HG02759 (cell line): Measurements from ENCODE around the gene CPXM1.
"Not testable (repeated sequence)": the region's sequence is repeated elsewhere in the genome, so short reads cannot be mapped to it uniquely, and the experiment has no call there.

Source experiments
- ATAC-seq: cut with Tn5 transposase; IDR thresholded peaks from one replicate; pipeline ENCODE4 v1.9.1; 2021; ENCODE audit warnings: mild to moderate bottlenecking, moderate library complexity; ENCODE audit not compliant: unreplicated experiment

The CPXM1 gene

DNA sequence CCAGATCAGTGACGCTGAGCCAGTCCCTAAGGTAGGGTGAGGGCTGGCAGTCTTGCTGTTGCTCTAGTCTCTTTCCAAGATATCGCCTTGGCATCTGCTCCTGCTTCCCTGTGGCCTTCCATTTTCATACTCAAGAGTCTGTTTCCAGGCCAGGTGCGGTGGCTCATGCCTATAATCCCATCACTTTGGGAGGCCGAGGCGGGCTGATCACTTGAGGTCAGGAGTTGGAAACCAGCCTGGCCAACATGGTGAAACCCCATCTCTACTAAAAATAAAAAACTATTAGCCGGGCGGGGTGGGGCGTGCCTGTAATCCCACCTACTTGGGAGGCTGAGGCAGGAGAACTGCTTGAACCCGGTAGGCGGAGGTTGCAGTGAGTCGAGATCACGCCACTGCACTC lies 30.3 kb downstream of the CPXM1 start:
- ATAC-seq = not testable (repeated sequence)

DNA sequence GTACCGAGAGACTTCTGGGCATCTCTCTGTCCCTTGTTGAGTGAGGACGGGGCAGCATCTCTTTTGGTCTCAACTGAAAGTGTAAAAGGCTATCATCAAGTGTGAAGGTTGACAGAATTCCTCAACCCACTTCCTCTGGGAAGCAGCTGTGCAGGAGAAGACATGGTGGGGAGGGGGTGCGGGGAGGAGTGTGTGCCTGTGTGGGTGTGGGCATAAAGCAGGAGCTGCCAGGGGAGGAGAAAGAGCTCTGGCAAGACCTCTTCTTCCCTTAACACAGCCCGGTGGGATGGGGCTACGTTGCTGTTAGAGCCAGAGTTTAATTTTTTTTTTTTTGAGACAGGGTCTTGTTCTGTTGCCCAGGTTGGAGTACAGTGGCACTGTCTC lies 31.8 kb downstream of the CPXM1 start:
- no peak for ATAC-seq

DNA sequence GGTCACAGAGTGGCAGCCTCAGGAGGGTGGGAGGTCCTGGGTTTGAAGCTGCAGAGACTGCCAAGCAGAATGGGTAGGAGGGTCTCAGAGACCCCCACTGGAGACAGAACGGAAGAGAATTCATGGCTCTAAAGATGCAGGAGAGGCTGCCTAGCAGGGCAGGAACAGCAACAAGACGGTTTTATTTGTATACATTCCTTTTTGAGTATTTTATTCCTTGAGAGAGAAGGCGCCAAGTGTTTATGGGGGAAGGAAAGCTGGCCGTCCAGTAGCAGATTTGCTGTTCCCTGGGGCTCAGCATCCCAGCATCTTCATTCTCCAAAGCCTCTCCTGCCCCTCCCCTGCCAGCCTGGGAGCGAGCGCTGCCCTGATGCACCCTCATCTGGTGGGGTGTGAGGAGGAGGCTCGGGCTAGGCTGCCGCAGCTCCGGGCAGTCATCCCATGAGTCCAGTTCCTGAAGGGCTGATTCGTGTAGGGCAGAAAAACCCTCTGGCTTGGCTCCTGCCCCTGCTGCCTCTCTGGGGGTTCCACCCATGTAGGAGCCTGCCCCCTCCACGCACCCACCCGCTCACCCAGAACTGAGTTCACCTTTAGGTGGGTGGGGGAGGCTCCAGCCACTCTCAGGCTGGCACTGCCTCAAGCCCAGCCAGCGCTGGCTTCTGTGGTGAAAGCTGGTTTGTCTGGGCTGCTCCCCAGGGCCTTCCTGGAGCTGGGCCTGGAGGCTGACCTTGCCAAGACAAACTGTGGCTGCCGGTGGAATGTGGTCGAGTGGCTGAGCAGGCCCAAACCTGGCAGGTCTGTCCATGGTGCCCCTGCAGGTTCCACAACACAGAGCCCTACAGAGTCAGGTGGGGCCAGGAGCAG lies 32.4 kb downstream of the CPXM1 start:
- no peak for ATAC-seq

DNA sequence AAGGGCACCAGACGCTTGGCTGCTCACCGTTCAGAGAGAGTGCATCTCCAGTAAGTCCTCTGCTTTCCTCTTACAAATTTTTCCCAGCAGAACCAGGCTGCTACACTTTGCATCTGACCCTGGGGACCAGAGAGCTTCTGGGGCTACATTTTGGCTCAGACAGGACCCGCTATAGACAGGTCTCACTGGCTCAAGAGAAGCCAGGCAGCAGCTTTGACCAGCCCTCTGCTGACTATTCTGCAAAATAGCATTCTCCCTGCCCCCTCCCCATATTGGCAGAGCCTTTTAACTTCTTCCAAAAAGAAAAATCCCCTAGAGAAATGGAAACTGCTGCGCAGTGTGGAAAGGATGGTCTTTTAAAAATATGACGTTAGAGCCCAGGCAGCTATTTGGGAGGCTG lies 37.2 kb downstream of the CPXM1 start:
- ATAC-seq = no peak

DNA sequence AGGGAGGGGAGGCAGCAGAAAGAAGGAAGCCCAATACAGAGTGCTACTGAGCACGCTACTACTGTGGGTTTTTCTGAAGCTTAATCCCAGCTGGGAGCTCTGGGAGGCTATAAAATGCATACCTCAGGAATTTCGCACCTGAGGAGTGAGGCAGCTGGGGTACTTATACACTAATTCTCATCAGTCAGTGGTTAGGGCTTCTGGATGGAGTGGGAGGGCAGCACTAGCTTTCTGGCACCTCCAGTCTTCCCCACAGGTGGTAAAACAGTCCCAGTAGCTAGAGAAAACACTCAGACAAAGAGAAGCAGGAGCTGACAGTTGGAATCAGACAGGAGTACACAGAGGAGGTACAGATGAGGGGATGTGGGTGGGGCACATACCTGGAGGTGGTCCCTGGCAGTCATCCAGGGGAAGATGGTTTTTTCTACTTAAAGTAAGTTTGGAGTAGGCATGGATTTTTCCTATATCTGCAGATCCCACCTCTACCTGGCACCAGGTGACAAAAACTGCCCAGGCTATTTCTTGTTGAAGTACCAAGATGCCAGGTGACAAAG lies 37.8 kb downstream of the CPXM1 start:
- no peak for ATAC-seq

DNA sequence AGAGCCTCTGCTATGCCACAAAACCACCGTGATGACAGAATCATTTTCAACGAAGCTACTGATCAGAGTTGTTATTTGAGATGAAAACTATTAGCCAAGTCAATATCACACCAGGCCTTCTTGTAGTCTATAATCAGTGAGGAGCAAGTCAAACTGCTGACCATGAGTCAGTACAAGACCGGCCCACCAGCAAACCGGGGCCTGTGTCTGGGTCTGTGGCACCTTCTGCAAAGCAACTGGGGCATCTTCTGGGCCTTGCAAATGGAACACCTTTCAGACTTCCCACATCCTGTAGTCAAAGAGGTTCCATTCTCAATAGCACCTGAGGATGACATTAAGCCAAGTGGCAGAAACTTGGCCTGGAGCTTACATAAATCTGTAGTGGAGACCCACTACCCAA lies 38.5 kb downstream of the CPXM1 start:
- no peak for ATAC-seq

DNA sequence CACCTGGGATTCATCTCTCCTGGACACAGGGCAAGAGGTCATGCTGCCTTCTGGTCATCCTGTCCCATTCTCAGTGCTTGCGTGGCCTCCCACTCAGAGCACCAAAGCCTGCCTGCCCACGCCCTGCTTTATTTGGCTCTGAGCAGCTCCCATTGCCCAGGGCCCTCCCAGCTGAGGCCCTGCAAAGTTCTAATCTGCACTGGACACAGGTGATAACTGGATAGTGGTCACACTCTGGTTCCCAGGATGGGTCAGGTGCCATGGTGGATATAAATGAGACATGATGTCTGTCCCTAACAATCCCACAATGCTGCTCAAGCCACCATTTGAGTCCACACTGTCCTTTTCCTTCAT lies 39.5 kb downstream of the CPXM1 start:
- ATAC-seq = no peak

DNA sequence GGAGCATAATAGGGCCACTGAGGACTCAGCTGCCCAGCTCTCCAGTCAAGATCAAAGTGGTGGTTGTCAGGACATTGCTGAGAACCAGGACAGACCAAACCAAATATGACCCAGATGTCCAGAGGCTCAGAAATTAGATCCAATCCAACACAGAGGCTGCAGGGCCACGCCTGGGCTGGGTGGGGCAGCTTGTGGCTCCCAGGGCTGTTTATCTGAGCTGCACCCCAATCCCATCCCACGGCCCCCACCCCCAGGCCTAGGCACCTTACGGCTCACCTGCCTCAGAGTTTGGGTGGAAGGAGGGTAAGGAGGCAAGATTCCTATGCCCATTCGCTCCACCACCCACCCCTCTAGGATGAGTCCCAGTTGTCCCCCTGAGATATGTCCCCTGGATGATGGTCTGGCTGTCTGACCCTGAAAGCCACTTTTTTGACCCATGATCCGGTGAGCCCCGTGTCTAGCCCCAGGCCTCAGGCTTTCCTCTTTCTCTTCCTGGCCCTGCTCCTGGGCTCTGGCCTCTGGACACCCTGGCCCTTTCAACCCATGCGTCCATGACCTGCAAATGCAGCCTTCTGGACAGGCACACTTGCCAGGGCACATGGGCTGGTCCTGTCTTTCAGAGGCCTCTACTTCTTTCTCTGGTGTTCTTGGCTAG lies 40.0 kb downstream of the CPXM1 start:
- no peak for ATAC-seq

DNA sequence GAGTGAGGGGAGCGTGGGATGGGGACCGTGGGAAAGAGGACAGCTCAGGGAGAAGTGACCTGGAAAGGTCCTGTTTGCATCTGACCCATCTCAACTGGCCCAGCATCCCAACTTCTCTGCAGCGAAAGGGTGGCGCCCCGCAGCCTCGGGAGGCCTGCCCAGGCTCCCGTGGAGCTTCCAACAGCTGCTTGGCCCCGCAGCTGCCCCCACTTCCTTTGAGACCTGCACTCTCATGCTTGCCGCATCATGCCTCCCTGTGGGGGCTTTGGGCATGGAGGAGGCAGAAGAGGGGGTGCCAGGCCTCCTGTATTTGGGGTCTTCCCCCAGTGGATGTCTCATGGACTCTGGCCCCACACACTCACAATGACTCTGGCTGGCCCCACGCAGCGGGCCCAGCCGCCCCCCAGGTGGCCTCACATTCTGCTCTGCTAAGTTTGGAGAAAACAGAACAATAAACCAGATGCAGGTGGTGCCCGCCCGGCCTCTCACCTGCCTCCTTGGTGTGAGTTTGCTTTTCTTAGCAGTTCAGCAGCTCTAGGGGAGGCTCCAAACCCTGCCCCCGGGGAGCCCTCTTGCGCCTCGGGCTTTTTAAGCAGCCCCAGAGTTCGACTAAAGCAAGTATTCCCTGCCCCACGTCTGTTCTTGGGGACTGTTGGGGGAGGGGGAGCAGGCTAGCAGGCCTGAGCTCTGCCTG lies 40.7 kb downstream of the CPXM1 start:
- ATAC-seq = no peak

DNA sequence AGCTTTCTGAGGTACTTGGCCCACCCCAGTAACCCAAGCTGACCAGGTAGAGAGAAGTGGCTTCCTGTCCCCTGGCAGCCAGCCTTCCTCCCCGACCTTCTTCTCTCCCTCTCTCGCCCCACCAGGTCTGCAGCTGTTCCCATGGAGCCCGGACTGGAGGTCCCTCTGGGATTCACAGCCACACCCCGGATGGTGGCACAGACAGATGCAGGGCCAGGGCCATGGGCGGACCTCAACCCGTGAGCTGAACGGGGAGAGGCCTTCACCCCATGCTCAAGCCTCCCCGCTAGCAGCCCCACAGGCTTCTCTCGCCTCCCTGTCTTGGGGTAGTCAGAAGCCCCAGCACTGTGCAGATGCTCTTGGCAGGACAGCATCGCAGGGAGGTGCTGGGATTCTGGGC lies 41.3 kb downstream of the CPXM1 start:
- no peak for ATAC-seq

DNA sequence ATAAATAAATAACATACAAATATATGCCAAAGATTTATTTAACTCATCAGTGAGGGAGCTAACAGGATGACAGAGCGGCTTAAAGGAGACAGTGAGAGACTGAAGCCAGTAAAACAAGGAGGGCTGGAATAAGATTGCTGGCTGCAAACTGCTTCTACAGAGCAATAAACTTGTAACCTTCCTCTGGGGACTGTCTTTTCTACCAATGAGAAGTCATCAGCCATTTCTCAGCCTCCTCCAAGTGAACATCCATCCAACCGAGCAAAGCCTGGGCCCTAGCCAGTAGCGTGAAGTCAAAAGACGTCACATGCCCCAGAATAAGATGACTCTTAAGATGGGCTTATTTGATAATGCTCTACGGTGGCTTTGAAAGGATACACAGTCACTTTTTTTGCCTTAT lies 42.5 kb downstream of the CPXM1 start:
- ATAC-seq = no peak

DNA sequence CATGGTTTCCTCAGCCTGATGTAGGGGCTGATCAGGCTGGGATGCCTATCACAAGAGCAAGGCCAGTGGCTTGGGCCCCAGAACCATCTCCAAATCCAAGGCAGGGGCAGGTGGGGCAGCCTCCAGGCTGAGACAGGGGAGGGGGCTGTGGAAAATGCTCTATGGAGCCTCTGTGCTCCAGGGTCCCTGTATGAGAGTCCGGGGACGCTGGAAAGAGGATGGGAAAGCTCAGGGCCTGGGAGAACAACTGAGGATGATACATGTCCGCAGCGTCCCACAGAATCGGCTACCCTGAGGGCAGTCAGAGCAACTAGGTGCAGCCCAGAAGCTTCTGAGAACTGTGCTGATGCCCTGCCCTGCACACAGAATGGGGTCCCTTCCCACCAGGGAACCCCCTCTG lies 43.4 kb downstream of the CPXM1 start:
- ATAC-seq = no peak

DNA sequence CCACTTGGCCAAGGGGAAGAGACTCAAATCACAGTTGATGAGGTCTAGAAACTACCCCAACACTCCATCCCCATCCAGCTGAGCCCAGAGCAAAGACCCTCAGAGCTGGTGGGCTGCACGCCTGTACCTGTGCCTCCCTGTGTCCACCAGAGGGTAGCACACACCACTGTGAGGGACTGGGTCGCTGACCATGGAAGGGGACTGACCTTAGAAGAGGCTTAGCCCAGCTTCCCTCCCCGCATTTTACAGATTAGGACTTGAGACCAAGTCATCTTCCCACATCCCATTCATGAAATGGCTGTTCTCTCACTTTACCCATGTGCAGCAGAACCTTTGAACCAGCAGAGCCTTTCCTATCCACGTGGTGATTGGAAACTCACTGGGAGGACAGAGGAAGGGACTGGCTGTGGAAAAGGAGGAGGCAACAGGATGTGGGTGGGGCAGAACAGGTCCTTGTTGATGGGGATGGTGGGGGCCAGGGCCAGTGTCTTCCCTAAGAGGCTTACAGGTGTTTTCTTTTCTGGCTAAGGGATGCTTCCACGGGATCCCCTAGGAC lies 44.3 kb downstream of the CPXM1 start:
- ATAC-seq = no peak

DNA sequence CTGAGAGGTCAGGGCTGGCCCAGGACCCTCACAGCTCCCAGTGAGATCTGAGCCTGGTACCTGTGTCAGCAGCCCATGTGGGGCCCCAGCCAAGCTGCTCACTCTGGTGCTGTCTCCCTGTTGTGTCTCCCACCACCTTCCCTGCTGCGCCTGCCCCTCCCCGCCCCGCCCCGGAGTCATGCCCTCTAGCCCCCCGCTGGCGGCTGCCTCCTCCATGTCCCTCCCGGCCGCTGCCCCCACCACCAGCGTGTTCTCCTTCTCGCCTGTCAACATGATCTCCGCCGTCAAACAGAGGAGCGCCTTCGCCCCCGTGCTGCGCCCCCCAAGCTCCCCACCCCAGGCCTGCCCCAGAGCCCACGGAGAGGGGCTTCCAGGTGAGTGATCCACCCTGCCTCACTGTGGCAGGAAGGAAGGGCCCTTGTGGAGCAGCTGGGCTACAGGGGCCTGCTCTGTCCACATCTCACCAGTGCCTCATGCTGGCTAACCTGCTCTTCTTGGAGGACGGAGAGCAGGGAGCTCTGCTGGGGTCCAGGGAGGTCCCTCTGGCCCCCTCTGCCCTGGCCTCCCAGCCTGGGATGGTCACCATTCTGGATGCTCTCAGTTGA lies 44.9 kb downstream of the CPXM1 start:
- ATAC-seq = no peak

DNA sequence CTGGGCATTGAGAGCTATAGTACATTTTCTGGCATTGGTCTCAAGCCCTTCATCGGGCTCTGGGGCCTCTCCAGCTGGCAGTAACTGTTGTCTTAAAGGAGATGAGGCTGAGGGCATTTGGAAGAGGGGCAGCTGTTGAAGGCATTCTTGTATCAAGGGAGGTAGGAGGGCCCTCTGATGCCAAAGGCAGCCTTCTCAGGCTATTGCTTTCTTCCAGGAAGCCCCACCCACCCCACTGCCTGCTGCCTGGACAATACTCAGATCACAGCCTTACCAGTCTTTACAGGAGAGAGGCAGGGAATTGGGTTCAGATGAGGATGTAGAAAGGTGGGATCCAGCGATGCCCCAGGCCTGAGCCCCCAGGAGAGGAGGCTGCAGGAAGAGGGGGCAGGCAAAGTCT lies 46.0 kb downstream of the CPXM1 start:
- no peak for ATAC-seq

DNA sequence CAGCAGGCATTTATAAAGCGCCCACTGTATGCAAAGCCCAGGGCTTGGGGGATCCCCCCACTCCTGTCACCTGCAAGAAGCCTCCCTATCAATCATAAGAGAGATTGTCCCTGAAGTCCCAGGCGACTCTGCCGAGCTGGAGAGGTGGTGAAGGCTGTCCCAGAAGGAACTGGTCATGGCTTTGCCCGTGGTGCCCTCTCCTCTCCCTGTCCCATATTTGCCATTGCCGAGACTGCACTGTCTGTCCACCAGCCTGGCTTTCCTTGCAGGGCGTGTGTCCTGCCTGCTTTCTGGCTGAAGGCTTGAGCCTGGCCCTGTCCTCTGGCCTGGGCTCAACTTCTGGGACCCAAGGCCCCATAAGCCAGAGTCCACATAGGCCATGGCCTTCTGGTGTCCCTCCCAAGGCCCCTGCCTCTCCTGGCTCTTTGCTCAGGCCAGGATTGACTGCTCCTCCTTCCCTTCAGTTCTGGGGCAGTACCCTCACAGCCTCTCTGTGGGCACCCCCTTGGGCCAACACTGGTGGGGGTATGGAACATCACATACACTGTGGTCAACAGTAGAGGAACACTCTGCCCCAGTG lies 46.9 kb downstream of the CPXM1 start:
- no peak for ATAC-seq

DNA sequence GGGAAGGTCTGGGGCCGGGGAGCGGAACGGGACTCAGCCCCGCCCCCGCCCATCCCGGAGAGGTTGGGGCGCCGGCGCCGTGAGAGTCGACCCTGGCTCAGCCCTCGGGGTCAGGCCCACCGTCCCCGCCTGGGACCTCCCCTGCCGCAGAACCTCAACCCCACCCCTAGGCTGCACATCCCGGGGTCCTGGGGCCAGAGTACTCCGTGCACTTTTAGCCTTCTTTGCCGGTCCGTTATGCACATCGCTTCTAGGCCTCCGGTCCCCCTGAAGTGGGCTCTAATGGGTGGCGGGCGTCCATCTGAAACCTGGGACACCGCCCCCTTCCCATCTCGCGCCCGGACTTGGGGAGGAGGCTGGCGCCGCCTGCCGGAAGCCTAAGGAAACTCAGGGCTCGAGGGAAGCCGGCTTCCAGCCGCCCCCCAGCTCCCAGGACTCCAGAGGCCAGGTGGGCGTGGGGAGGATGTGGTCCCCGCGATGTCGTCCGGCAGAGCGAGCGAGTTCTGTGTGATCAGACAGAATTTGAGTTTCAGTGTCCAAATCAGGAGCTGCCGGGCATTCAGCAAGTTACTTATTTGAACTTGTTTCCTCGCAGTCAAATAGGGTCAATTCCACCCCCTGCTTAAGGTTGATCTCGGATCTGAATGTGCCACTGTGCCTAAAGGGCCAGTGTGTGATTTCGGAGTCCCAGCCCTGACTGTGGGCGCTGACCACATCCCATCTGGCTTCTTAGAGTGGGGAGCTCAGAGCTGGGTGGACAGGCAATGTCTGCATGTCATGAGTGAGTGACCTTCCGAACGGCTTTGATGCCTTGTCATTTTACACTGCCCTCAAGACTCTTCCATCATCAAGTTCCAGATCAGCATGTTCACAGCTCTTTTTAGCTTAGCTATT lies 47.6 kb downstream of the CPXM1 start:
- no peak for ATAC-seq

DNA sequence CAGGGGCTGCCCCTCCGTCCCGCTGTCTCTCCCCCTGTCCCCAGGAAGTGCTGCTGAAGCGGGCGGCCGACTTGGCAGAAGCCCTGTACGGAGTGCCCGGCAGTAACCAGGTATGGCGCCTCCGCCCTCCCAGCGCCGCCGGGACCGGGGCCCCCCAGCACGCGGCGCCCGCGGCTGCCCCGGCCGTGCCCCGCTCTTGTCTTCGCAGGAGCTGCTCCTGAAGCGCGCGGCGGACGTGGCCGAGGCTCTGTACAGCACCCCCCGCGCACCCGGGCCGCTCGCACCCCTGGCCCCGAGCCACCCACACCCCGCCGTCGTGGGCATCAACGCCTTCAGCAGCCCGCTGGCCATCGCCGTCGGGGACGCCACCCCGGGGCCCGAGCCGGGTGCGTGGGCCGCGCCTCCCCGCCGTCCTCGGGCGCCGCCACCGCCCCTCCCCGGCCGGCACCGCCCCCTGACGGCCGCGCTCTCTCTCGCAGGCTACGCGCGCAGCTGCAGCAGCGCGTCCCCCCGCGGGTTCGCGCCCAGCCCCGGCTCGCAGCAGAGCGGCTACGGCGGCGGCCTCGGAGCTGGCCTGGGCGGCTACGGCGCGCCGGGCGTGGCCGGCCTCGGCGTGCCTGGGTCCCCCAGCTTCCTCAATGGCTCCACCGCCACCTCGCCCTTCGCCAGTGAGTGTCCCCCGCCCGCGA lies 48.4 kb downstream of the CPXM1 start:
- ATAC-seq = no peak

DNA sequence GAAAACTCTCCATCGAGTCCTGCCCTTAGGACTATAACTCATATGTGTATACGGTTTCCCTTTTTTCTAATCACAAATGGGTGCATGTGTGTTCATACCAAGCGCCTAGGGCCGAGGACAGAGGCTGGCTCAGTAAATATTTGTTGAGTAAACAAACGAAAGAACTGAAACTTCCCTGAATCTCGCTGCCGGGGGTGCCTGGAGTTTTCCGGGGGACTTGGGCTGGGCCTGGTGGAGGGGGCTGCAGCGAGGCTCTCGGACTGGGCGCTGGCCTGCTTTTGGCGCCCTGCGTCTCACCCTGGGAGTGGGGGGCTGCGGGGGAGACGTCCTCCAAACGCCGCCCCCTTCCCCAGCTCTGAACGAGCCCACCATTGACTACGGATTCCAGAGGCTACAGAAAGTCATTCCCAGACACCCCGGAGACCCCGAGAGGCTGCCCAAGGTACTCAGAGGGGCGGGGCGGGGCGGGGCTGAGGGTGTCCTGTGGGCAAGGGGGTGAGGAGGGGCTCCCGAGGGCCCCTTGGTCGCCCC lies 49.0 kb downstream of the CPXM1 start:
- no peak for ATAC-seq
